Upper lobe of right lung (tissue), 1 donor: ENCODE results near the gene DPP8. TPM values are rescaled to one million over a fixed set of nuclear protein-coding genes. Genes with fewer than 3 reads are reported as not detected.

Source experiments
- ATAC-seq: fragments of 200-7000 bp; cut with Tn5 transposase; one replicate; pipeline ENCODE4 v1.9.1; 2020; ENCODE audit warnings: mild to moderate bottlenecking, moderate library complexity
- DNase-seq: peaks from one replicate; pipeline ENCODE4 v3.0.0-alpha.2; 2020
- H3K27ac ChIP-seq: fragments of 200-600 bp; one replicate; pipeline ENCODE4 v1.8.0; 2022
- H3K27me3 ChIP-seq: fragments of 200-600 bp; one replicate; pipeline ENCODE4 v1.8.0; 2022; ENCODE audit warnings: mild to moderate bottlenecking
- H3K36me3 ChIP-seq: fragments of 200-600 bp; one replicate; pipeline ENCODE4 v1.8.0; 2022
- H3K4me1 ChIP-seq: fragments of 200-600 bp; one replicate; pipeline ENCODE4 v1.8.0; 2022
- H3K4me3 ChIP-seq: fragments of 200-600 bp; one replicate; pipeline ENCODE4 v1.8.0; 2022; ENCODE audit warnings: mild to moderate bottlenecking
- H3K9me3 ChIP-seq: fragments of 200-600 bp; one replicate; pipeline ENCODE4 v1.8.0; 2022
- intact Hi-C: fragments of 100-400 bp; cut with DNase I; formaldehyde crosslinking; loops from one replicate; pipeline ENCODE4 v1.11.0; 2022
- total RNA-seq: library from RNA; stranded (reverse); fragmentation: NEBNext Ultra II Directional; extraction: Animal tissue kit (Norgen Biotek cat#: 25700); gene quantifications from one replicate; pipeline ENCODE4 v1.2.1, GENCODE V29; 2021
- TF ChIP-seq, protein P1 (sequence below): fragments of 200-600 bp; IDR thresholded peaks from one replicate; pipeline ENCODE4 v1.8.0; 2022; ENCODE audit warnings: antibody characterized with exemption
- donor health status: DM: no; HTN: yes; CAD: no; lungs with severe emphysema.

DPP8 gene
- total RNA-seq, 1 donor from 2014 or later = 28.2 TPM

DNA sequence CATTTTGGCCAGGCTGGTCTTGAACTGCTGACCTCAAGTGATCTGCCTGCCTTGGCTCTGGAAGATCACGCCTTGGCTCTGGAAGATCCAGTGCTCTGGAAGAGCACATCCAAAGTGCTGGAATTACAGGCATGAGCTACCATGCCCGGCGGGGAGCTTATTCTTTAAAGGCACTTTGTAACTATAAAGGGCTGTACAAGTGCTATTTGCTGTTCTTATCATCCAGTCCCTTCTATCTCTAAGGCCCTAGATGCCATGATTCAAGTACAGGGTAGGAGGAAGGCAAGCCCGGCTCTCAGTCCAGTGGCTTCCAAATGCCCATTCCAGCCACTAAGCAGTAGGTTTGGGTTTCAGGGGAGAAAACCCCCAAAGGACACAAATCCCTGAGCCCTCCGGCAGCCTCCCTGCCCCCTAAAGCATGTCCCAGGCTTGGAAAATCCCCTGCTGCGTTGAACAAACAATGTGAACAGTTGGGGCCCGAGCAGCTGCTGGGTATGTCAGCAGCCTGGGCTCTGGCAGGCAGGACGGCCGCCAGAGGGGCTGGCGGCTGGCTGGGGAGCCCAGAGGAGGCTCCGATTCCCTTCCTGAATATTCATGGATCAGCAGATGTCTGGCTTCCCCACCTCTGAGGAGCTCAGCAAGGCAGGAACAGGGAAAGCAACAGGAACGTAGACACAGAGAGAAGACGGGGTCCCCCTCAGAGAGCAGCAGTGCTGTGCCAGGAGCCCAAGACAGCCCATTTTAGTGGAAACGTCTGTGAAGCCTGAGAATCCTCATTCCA lies 102.5 kb downstream of the DPP8 start:
- H3K27ac ChIP-seq = peak overlapping the region; percentile 24
- H3K9me3 ChIP-seq = no peaks in the 10 kb centered on the region
- peaks cover 20% of the 10 kb centered on the region for H3K27me3 ChIP-seq
- H3K36me3 ChIP-seq = no peaks in the 10 kb centered on the region
- DNase-seq (no peak), ATAC-seq (peak; percentile 10)
- TF ChIP-seq, protein P1, sequence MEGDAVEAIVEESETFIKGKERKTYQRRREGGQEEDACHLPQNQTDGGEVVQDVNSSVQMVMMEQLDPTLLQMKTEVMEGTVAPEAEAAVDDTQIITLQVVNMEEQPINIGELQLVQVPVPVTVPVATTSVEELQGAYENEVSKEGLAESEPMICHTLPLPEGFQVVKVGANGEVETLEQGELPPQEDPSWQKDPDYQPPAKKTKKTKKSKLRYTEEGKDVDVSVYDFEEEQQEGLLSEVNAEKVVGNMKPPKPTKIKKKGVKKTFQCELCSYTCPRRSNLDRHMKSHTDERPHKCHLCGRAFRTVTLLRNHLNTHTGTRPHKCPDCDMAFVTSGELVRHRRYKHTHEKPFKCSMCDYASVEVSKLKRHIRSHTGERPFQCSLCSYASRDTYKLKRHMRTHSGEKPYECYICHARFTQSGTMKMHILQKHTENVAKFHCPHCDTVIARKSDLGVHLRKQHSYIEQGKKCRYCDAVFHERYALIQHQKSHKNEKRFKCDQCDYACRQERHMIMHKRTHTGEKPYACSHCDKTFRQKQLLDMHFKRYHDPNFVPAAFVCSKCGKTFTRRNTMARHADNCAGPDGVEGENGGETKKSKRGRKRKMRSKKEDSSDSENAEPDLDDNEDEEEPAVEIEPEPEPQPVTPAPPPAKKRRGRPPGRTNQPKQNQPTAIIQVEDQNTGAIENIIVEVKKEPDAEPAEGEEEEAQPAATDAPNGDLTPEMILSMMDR = no peak
- H3K4me3 ChIP-seq = no peak overlapping the region
- H3K4me1 ChIP-seq = no peaks in the 10 kb centered on the region
- intact Hi-C loops = no loop called here

DNA sequence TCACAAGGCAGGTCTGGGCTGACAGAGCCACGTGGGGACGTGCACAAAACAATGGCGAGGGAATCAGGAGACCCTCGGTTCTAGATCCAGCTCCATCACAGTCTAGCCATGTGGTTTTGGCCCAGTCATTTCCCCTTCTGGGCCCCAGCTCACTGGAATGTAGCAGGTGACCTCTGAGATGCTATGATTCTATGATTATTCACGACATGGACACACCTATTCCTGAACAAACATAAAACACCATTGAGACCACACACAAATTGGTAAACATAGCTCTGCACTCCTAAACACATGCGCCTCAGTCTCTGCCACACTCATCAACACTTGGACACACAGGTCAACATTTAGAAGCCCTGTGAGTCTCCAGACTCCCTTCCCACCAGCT lies 103.7 kb downstream of the DPP8 start:
- DNase-seq (no peak), ATAC-seq (no peak)
- H3K27me3 ChIP-seq = peaks cover 13% of the 10 kb centered on the region
- no peak overlapping the region for H3K27ac ChIP-seq
- H3K4me1 ChIP-seq = no peaks in the 10 kb centered on the region
- no peaks in the 10 kb centered on the region for H3K9me3 ChIP-seq
- H3K36me3 ChIP-seq = no peaks in the 10 kb centered on the region
- H3K4me3 ChIP-seq = no peak overlapping the region
- TF ChIP-seq, protein P1 = no peak
- intact Hi-C loops = no loop called here

DNA sequence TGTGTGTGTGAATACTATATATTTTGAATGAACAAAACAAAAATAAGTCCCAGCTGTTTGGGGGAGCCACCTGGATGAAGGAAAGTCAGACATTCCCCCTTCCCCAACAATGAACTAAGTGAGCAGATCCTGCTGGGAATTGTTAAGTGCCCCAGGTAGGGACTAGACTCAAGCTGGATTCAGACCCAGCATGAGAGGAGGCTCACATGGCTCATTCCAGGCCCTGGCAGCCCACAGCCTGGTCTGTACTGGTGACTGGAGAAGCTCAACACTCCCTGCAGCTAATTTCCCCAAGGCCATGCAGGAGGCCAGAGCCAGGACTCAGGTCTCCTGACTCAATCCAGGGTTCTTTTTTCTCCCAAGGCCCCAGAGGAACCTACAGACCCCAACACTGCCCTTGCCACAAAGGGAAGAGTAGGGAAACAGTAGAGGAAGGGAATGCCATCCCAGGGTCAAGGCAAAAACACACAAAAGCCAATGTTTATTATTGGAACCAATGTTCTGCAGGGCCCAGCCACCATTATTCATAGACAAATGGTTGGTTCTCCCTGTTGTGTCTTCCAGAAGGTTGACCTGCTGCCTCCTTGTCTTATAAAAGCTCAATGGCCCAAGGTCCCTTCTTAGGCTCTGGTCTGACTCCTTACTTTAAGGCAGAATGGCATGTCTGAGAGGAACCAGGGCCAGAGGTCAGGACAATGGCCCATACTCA lies 104.3 kb downstream of the DPP8 start:
- Histone ChIP-seq H3K4me1 (no peaks in the 10 kb centered on the region), H3K36me3 (no peaks in the 10 kb centered on the region), H3K4me3 (no peak overlapping the region), H3K27me3 (peaks cover 9% of the 10 kb centered on the region), H3K9me3 (no peaks in the 10 kb centered on the region), H3K27ac (no peak overlapping the region)
- ATAC-seq (no peak), DNase-seq (no peak)
- intact Hi-C loops = no loop called here
- TF ChIP-seq, protein P1 = no peak

DNA sequence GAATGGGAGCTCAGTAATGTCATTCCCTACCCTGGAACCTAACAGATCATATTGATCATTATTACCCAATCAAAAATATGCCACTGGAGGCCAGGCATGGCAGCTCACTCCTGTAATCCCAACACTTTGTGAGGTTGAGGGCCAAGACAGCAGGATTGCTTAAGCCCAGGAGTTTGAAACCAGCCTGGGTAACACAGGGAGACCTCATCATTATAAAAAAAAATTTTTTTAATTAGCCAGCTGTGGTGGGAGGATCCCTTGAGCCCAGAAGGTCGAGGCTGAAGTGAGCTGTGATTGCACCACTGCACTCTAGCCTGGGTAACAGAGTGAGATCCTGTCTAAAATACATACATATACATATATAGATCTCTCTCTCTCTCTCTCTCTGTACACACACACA lies 104.9 kb downstream of the DPP8 start:
- H3K4me1 ChIP-seq = no peaks in the 10 kb centered on the region

DNA sequence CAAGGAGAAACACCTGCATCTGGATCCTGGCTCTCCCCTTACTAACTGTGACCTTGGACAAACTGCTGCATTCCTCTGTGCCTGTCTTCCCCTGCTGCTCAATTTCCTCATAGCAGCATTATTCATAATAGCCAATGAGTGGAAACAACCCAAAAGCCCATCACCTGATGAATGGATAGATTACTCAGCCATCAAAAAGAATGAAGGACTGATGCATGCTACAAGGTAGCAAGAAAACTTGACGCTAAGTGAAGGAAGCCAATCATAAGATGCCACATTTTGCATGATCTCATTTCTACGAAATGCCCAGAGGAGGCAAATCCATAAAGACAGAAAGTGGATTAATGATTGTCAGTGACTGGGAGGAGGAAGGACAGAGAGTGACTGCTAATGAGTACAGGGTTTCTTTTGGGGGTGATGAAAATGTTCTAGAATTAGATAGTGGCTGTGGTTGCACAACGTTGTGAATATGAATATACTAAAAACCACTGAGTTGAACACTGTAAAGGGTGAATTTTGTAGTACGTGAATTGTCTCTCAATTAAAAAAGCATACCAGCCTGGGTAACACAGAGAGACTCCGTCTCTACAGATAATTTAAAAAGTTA lies 105.9 kb downstream of the DPP8 start:
- DNase-seq (no peak), ATAC-seq (no peak)
- H3K36me3 ChIP-seq = no peaks in the 10 kb centered on the region
- peaks cover 5% of the 10 kb centered on the region for H3K27me3 ChIP-seq
- H3K27ac ChIP-seq = no peak overlapping the region
- H3K9me3 ChIP-seq = no peaks in the 10 kb centered on the region
- H3K4me1 ChIP-seq = no peaks in the 10 kb centered on the region
- intact Hi-C loops = no loop called here
- no peak overlapping the region for H3K4me3 ChIP-seq
- TF ChIP-seq, protein P1 = no peak

More for the DNA sequence above, 104.9 kb downstream of the DPP8 start:
- intact Hi-C loops = no loop called here
- Histone ChIP-seq H3K4me3 (no peak overlapping the region), H3K36me3 (no peaks in the 10 kb centered on the region), H3K27me3 (peaks cover 9% of the 10 kb centered on the region), H3K27ac (no peak overlapping the region), H3K9me3 (no peaks in the 10 kb centered on the region)
- ATAC-seq = no peak
- TF ChIP-seq, protein P1 = no peak
- no peak for DNase-seq
